Coronary artery (tissue), 2 donors: ENCODE results near the gene ARFGEF2.
"Not testable (repeated sequence)": the region's sequence is repeated elsewhere in the genome, so short reads cannot be mapped to it uniquely, and the experiment has no call there.

Source experiments
- DNase-seq: peaks from one replicate; pipeline ENCODE4 v3.0.0-alpha.2; 2017; ENCODE audit warnings: low spot score
- H3K27ac ChIP-seq, 2 donors: fragments of 200-600 bp; sonication (generic); one replicate each; pipeline ENCODE4 v1.5.1; 2016 to 2019
- H3K4me3 ChIP-seq: fragments of 200-600 bp; sonication (generic); 2 replicates; pipeline ENCODE4 v1.5.1; 2016; ENCODE audit warnings: mild to moderate bottlenecking, moderate library complexity
- TF ChIP-seq, protein P1 (sequence below): fragments of 200-600 bp; sonication (generic); IDR thresholded peaks from one replicate; pipeline ENCODE4 v1.5.1; 2019; ENCODE audit warnings: antibody characterized with exemption

ARFGEF2 gene

DNA sequence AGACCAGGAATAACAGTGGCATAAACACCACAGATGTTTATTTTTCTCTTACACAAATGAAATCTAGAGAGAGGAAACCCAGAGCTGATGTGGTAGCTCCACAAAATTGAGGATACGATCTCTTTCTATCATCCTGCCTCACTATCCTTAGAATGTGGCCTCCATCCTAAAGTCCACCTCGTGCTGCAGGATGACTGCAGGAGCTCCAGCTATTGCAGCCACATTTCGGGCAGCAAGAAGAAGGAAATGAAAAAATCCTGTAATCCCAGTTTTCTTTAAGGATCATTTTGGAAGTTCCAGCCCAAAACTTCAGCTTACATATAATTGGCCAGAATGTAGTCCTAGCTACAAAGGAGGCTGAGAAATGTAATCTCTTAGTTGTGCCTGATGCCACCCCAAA lies 41.2 kb upstream of the ARFGEF2 start:
- Histone ChIP-seq H3K27ac (no peak overlapping the region), H3K4me3 (no peak overlapping the region)
- TF ChIP-seq, protein P1, sequence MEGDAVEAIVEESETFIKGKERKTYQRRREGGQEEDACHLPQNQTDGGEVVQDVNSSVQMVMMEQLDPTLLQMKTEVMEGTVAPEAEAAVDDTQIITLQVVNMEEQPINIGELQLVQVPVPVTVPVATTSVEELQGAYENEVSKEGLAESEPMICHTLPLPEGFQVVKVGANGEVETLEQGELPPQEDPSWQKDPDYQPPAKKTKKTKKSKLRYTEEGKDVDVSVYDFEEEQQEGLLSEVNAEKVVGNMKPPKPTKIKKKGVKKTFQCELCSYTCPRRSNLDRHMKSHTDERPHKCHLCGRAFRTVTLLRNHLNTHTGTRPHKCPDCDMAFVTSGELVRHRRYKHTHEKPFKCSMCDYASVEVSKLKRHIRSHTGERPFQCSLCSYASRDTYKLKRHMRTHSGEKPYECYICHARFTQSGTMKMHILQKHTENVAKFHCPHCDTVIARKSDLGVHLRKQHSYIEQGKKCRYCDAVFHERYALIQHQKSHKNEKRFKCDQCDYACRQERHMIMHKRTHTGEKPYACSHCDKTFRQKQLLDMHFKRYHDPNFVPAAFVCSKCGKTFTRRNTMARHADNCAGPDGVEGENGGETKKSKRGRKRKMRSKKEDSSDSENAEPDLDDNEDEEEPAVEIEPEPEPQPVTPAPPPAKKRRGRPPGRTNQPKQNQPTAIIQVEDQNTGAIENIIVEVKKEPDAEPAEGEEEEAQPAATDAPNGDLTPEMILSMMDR = no peak
- DNase-seq = no peak

GRCh38 chr20:48880981-48881657 lies 40.4 kb upstream of the ARFGEF2 start:
- DNase-seq = no peak
- TF ChIP-seq, protein P1 = no peak
- H3K27ac ChIP-seq = no peak overlapping the region
- no peak overlapping the region for H3K4me3 ChIP-seq

- TF ChIP-seq, protein P1 = no peak
- no peak overlapping the region for H3K27ac ChIP-seq
These were observed 36.3 kb upstream of the ARFGEF2 start for GRCh38 chr20:48885237-48885636.

DNA sequence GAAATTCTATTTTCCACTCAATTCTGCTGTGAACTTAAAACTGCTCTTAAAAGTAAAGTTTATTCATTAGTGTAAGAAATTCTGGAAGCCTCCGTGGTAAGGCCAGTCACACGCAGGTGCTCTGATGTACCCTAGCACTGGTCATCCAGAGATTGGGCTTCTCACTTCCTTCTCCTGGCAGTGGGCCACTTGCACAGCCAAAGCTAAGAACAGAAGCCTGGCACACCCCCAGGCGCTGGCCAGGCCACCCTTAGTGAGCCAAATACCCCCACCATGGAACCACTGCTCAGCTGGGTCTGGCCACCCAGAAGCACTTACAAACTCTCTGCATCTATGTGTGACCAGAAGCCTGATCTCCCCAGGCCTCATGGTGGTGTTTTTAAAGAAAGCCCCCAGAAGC lies 35.3 kb upstream of the ARFGEF2 start:
- DNase-seq = no peak
- H3K27ac ChIP-seq = no peak overlapping the region
- H3K4me3 ChIP-seq = no peak overlapping the region
- TF ChIP-seq, protein P1 = no peak

More at GRCh38 chr20:48885237-48885636, 36.3 kb upstream of the ARFGEF2 start:
- H3K4me3 ChIP-seq = no peak overlapping the region
- no peak for DNase-seq

- Histone ChIP-seq H3K27ac (no peak overlapping the region), H3K4me3 (no peak overlapping the region)
- no peak for DNase-seq
- TF ChIP-seq, protein P1 = no peak
These were observed 34.7 kb upstream of the ARFGEF2 start for GRCh38 chr20:48886811-48887210.

DNA sequence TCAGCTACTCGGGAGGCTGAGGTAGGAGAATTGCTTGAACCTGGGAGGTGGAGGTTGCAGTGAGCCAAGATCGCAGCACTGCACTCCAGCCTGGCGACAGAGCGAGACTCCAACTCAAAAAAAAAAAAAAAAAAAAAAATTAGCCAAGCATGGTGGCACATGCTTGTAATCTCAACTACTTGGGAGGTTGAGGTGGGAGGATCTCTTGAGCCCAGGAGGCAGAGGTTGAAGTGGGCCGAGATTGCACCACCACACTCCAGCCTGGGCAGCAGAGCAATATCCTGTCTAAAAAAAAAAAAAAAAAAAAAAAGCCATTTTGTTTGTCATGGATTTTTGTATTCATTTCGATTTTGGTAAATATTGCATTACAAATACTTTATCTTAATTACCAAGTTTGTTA lies 33.0 kb upstream of the ARFGEF2 start:
- H3K4me3 ChIP-seq, DNase-seq, H3K27ac ChIP-seq: not testable (repeated sequence)

GRCh38 chr20:48889140-48889790 lies 32.2 kb upstream of the ARFGEF2 start:
- Histone ChIP-seq H3K4me3 (no peak overlapping the region), H3K27ac (no peak overlapping the region)
- no peak for DNase-seq
- TF ChIP-seq, protein P1 = no peak
